ENCODE results near the gene FAM98C. TPM values are rescaled to one million over a fixed set of nuclear protein-coding genes. Genes with fewer than 3 reads are reported as not detected.

Gene FAM98C
- total RNA-seq, 4 donors from 2014 or later = 8.7 to 27.1 (median 15.9) TPM

DNA sequence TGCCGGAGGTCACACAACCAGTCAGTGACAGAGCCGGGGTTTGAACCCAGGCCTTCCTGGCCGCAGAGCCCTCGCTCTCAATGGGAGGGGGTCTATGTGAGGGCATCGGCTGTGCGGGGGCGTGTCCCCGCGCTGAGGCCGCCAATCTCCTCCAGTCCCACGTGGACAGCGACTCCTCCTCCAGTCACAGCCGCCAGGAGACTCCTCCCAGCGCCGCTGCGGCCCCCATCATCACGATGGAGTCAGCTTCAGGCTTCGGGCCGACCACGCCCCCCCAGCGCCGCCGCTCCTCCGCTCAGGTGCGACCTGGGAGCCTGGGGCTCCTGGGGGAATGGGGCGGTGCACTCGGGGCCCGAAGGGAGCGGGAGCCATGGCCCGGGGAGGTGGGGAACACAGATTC, 8.4 kb upstream of the FAM98C start:
- TF ChIP-seq CTCF (IDR thresholded peaks at IDR 0.05) (no peak), POLR2A (IDR thresholded peaks at IDR 0.05) (no peak), EP300 (IDR thresholded peaks at IDR 0.05) (no peak), POLR2AphosphoS5 (IDR thresholded peaks at IDR 0.05) (no peak)
- Histone ChIP-seq H3K27me3 (peaks cover 60% of the 10 kb centered on the region), H3K27ac (no peak overlapping the region), H3K9me3 (no peaks in the 10 kb centered on the region), H3K36me3 (no peaks in the 10 kb centered on the region), H3K4me3 (no peak overlapping the region), H3K4me1 (peaks cover 0 to 7% (median 2%) of the 10 kb centered on the region in 3 donors)
- ATAC-seq = no peak
- no CpG with 5 or more reads among the region's 30 CpGs for WGBS, 2 donors (ENCODE audit: low coverage in 1 of 2)

DNA sequence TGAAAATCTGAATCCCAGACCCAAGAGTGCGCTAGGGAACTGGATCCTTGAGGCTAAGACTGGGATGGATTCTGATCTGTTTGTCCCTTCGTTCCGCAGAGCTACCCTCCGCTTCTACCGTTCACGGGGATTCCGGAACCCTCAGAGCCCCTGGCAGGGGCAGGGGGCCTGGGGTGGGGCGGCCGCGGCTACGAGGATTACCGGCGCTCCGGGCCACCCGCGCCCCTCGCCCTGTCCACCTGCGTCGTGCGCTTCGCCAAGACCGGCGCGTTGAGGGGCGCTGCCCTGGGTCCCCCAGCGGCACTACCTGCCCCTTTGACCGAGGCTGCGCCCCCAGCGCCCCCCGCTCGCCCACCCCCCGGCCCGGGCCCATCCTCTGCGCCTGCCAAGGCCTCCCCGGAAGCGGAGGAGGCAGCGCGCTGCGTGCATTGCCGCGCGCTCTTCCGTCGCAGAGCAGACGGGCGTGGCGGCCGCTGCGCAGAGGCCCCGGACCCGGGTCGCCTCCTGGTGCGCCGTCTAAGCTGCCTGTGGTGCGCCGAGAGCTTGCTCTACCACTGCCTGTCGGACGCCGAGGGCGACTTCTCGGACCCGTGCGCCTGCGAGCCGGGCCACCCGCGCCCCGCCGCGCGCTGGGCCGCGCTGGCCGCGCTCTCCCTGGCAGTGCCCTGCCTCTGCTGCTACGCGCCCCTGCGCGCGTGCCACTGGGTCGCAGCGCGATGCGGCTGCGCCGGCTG, 7.3 kb upstream of the FAM98C start:
- H3K27ac ChIP-seq = no peak overlapping the region
- peaks cover 71% of the 10 kb centered on the region for H3K27me3 ChIP-seq
- peak overlapping the region in 1 of 2 donors; percentile 4 for H3K4me3 ChIP-seq
- TF ChIP-seq POLR2AphosphoS5 (IDR thresholded peaks at IDR 0.05) (no peak), POLR2A (IDR thresholded peaks at IDR 0.05) (no peak), EP300 (IDR thresholded peaks at IDR 0.05) (no peak), CTCF (IDR thresholded peaks at IDR 0.05) (no peak)
- 0% methylated on average over 1 of the region's 86 CpGs; no CpG with 5 or more reads in 1 of the 2 donors for WGBS, 2 donors (ENCODE audit: low coverage in 1 of 2)
- no peaks in the 10 kb centered on the region for H3K9me3 ChIP-seq
- no peaks in the 10 kb centered on the region for H3K36me3 ChIP-seq
- ATAC-seq = no peak
- H3K4me1 ChIP-seq = peaks cover 0 to 5% (median 0%) of the 10 kb centered on the region in 3 donors

DNA sequence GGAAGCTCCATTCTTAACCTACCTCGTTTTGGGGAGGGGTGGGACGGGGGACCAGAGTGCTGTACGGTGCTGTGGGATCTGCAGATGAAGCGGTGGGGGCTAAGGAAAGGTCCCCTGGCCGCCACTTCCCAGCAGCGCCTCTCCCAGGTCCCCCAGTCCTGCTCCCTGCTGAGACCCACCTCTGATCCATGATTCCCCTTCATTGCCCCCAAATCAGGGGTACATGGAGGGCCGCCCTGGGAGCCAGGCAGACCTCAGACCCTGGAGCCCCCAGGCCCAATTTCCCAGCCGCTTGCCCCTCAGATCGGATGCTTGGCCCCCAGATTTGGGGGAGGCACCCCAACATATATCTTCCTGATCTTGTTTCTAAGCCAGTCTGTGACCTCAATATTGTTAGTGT, 3.8 kb upstream of the FAM98C start:
- peaks cover 71% of the 10 kb centered on the region for H3K27me3 ChIP-seq

DNA sequence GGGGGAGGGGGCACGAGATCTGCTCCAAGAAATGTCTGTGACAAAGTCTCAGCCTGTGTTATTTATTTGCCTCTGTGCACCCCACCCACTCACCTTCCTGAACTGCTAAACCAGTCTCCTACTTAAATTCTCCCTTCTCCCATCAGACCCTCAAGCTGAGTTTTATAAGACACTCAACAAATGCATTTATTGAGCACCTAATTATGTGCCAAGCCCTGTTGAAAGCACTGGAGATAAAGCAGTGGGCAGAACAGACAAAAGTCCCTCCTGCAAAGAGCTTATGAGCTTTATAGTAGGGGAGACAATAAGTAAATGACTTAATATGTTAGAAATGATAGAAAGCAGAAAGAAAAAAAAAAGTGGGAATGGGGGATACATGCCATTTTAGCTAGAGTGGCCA, 3.4 kb upstream of the FAM98C start:
- Histone ChIP-seq H3K27ac (no peak overlapping the region), H3K27me3 (peaks cover 67% of the 10 kb centered on the region), H3K4me3 (no peak overlapping the region), H3K36me3 (peaks cover 0 to 2% of the 10 kb centered on the region in 2 donors), H3K9me3 (no peaks in the 10 kb centered on the region), H3K4me1 (peaks cover 0 to 22% (median 7%) of the 10 kb centered on the region in 3 donors)
- no peak for ATAC-seq
- TF ChIP-seq EP300 (IDR thresholded peaks at IDR 0.05) (no peak), POLR2A (IDR thresholded peaks at IDR 0.05) (no peak), POLR2AphosphoS5 (IDR thresholded peaks at IDR 0.05) (no peak), CTCF (IDR thresholded peaks at IDR 0.05) (no peak)
- WGBS, 2 donors (ENCODE audit: low coverage in 1 of 2) = 29 to 58% methylated on average over 1 of the region's 1 CpG

More for the DNA sequence above, 3.8 kb upstream of the FAM98C start:
- Histone ChIP-seq H3K4me3 (no peak overlapping the region), H3K27ac (no peak overlapping the region), H3K9me3 (no peaks in the 10 kb centered on the region), H3K4me1 (peaks cover 0 to 17% (median 5%) of the 10 kb centered on the region in 3 donors), H3K36me3 (no peaks in the 10 kb centered on the region)
- ATAC-seq = no peak
- WGBS, 2 donors (ENCODE audit: low coverage in 1 of 2) = 78 to 80% methylated on average over 1 to 5 of the region's 9 CpGs
- TF ChIP-seq POLR2AphosphoS5 (IDR thresholded peaks at IDR 0.05) (no peak), POLR2A (IDR thresholded peaks at IDR 0.05) (no peak), CTCF (IDR thresholded peaks at IDR 0.05) (no peak), EP300 (IDR thresholded peaks at IDR 0.05) (no peak)

DNA sequence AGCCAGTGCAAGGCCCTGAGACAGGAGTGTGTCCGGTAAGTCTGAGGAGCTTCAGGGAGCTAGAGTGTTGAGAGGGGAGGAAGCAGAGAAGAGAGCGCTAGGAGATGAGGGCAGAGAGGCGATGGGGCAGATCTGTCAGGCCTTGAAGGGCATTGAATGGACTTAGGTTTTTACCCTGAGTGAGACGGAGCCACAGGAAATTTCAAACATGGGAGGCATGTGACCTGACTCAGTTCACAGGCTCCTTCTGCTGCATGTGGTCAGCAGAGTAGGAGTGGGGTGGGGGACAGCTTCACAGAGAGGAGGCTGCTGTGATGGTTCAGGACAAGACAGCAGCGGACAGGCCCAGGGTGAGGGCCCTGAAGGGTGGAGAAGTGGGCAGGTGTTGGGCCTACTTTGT, 2.5 kb upstream of the FAM98C start:
- peaks cover 0 to 23% (median 7%) of the 10 kb centered on the region in 3 donors for H3K4me1 ChIP-seq
- no peaks in the 10 kb centered on the region for H3K9me3 ChIP-seq
- H3K27me3 ChIP-seq = peaks cover 58% of the 10 kb centered on the region
- no peak overlapping the region for H3K4me3 ChIP-seq
- H3K27ac ChIP-seq = no peak overlapping the region
- 55 to 65% methylated on average over 4 to 5 of the region's 5 CpGs for WGBS, 2 donors (ENCODE audit: low coverage in 1 of 2)
- H3K36me3 ChIP-seq = peaks cover 0 to 10% of the 10 kb centered on the region in 2 donors
- no peak for TF ChIP-seq EP300 (IDR thresholded peaks at IDR 0.05)
- TF ChIP-seq POLR2A (IDR thresholded peaks at IDR 0.05) = no peak
- TF ChIP-seq POLR2AphosphoS5 (IDR thresholded peaks at IDR 0.05) = no peak
- TF ChIP-seq CTCF (IDR thresholded peaks at IDR 0.05) = no peak
- ATAC-seq = no peak

Measured in gastroesophageal sphincter (tissue), 4 donors.